Measurements from ENCODE around the gene LRRC74B.

- TF ChIP-seq EP300 (IDR thresholded peaks at IDR 0.05) (no peak), MAZ (IDR thresholded peaks at IDR 0.05; ENCODE audit: borderline replicate concordance, low read depth, low read length) (no peak), CTCF (IDR thresholded peaks at IDR 0.05) (no peak), HOXA7 (CRISPR knock-in tag; IDR thresholded peaks at IDR 0.05) (no peak), REST (IDR thresholded peaks at IDR 0.05) (no peak), EHMT2 (IDR thresholded peaks at IDR 0.05; ENCODE audit: low read depth) (no peak)
Observed at GRCh38 chr22:21067075-21067900, 21.5 kb downstream of the LRRC74B start.
